SK-N-MC (cell line): ENCODE results near the gene SEC31B.

ENCODE experiments used
- DNase-seq: peaks from one replicate; pipeline ENCODE4 v3.0.0-alpha.2; 2011; ENCODE audit warnings: low read depth, low spot score
- H3K27ac ChIP-seq: fragments of 200-600 bp; sonication (generic); 2 replicates; pipeline ENCODE4 v1.5.1; 2016; ENCODE audit warnings: mixed run types
- H3K36me3 ChIP-seq: fragments of 200-600 bp; sonication (generic); 2 replicates; pipeline ENCODE4 v1.6.1; 2017; ENCODE audit warnings: antibody characterized with exemption, low read length, mixed read lengths; ENCODE audit not compliant: insufficient read depth
- H3K4me3 ChIP-seq: fragments of 200-600 bp; sonication (generic); 2 replicates; pipeline ENCODE4 v1.5.1; 2016
- H3K9ac ChIP-seq: fragments of 200-600 bp; sonication (generic); 2 replicates; pipeline ENCODE4 v1.8.0; 2017; ENCODE audit warnings: mixed run types, mixed read lengths; ENCODE audit not compliant: insufficient read length
- H3K9me3 ChIP-seq: fragments of 200-600 bp; sonication (generic); 2 replicates; pipeline ENCODE4 v1.6.1; 2017; ENCODE audit warnings: low read depth, mild to moderate bottlenecking, antibody characterized with exemption, low read length, moderate library complexity, mixed read lengths
- EZH2 ChIP-seq: fragments of 200-600 bp; sonication (generic); IDR thresholded peaks from one replicate; pipeline ENCODE4 v1.6.1; 2017; ENCODE audit warnings: antibody characterized with exemption
- FOXP2 ChIP-seq: optimal IDR thresholded peaks from 2 replicates; pipeline ENCODE3; 2011; ENCODE audit warnings: mild to moderate bottlenecking, moderate library complexity; ENCODE audit not compliant: insufficient read depth; ENCODE audit errors: extremely low read length, control extremely low read depth
- POLR2AphosphoS5 ChIP-seq: IDR thresholded peaks from 2 replicates; pipeline ENCODE4 v1.6.1; 2012; ENCODE audit warnings: mild to moderate bottlenecking, low read depth, low read length, borderline replicate concordance

SEC31B gene

DNA sequence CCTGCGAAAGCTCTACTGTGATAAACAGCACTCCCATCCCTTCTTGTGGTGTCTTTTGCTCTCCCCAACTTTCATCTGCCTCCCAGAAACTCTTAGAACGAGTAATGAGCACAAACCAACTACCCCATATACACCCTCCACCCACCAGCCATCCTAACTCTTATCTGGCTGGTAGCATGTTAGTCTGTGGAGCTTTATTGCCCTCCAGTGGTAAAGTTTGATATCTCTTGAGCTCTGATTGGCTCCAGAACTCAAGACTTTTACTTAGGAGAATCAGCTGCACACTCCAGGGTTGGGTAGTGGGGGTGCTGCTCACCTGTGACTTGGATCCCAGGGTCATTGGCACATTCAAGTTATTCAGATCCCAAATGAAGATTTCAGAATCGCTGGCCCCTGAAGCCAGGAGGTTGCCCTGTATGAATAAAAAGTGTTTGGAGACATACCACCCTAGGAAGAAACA, 10.9 kb downstream of the SEC31B start:
- Histone ChIP-seq H3K9me3 (no peaks in the 10 kb centered on the region), H3K4me3 (no peak overlapping the region), H3K27ac (no peak overlapping the region), H3K36me3 (no peaks in the 10 kb centered on the region), H3K9ac (no peak overlapping the region)
- TF ChIP-seq EZH2 (no peak), POLR2AphosphoS5 (no peak), FOXP2 (no peak)
- DNase-seq = no peak

DNA sequence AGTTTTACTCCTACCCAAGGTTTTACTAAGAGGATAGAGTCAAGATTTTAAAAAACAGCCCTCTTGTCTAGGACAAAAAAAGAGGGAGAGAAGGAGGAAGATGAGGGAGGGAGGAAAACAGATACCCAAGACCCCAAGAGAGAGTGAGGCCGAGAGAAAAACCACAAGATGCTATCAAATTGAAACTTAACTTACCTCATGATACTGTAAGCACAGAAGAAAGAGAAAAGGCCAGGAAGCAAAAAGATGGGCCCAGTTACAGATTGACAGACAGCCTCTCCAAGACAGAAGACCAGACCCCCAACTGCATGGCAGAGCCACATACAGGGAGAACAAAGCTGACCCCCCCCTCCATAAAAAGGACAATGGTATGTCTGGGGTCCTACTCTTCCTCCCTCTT, 11.4 kb downstream of the SEC31B start:
- Histone ChIP-seq H3K9me3 (no peaks in the 10 kb centered on the region), H3K36me3 (no peaks in the 10 kb centered on the region), H3K27ac (no peak overlapping the region), H3K4me3 (no peak overlapping the region), H3K9ac (no peak overlapping the region)
- no peak for DNase-seq
- no peak for TF ChIP-seq EZH2

GRCh38 chr10:100507357-100507732, 12.3 kb downstream of the SEC31B start:
- DNase-seq = no peak
- no peak overlapping the region for H3K9ac ChIP-seq
- no peaks in the 10 kb centered on the region for H3K9me3 ChIP-seq
- no peak overlapping the region for H3K27ac ChIP-seq
- TF ChIP-seq FOXP2 = no peak
- TF ChIP-seq POLR2AphosphoS5 = no peak
- no peak for TF ChIP-seq EZH2
- H3K36me3 ChIP-seq = no peaks in the 10 kb centered on the region
- no peak overlapping the region for H3K4me3 ChIP-seq

DNA sequence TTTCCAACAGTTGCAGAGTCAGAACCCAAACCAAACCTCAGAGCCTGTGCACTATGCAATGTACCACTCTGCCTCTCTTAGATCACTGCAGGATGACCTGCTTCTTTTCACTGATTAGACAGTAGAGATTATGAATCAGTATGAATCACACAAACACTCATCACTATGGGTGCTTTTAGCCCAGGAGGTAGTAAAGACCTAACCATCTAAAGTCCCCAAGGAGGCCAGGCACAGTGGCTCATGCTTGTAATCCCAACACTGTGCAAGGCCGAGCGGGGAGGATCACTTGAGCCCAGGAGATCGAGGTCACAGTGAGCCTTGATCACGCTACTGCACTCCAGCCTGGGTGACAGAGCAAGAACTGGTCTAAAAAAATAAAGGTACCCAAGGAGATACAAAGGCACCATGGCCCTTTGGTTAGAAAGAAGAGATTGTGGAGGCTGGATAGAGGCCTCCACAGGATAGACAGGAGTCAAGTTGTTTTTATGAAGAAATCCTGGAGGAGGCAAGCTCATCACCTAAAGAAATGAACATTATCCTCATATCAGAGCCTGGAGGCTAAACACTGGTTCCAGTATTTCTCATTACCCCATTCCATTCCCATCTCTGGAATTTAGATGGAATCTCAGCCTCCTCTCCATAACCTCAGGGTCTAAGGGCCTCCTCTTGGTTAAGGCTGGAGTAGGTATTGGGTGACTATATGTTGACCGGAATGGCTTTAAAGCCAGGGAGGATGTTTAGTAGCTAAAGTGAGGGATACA, 12.9 kb downstream of the SEC31B start:
- DNase-seq = no peak
- Histone ChIP-seq H3K36me3 (no peaks in the 10 kb centered on the region), H3K27ac (no peak overlapping the region), H3K9me3 (no peaks in the 10 kb centered on the region), H3K9ac (no peak overlapping the region), H3K4me3 (no peak overlapping the region)
- TF ChIP-seq EZH2 (no peak), FOXP2 (no peak), POLR2AphosphoS5 (no peak)

- no peak overlapping the region for H3K27ac ChIP-seq
- H3K9ac ChIP-seq = no peak overlapping the region
- H3K36me3 ChIP-seq = no peaks in the 10 kb centered on the region
- H3K9me3 ChIP-seq = no peaks in the 10 kb centered on the region
- DNase-seq = no peak
- no peak for TF ChIP-seq POLR2AphosphoS5
- TF ChIP-seq EZH2 = no peak
- TF ChIP-seq FOXP2 = no peak
- H3K4me3 ChIP-seq = no peak overlapping the region
Measured at GRCh38 chr10:100505164-100505563, 14.5 kb downstream of the SEC31B start.

GRCh38 chr10:100504096-100504495, 15.6 kb downstream of the SEC31B start:
- Histone ChIP-seq H3K9ac (no peak overlapping the region), H3K27ac (peak overlapping the region; percentile 89), H3K4me3 (peak overlapping the region; percentile 40), H3K9me3 (no peaks in the 10 kb centered on the region), H3K36me3 (no peaks in the 10 kb centered on the region)
- DNase-seq = no peak
- TF ChIP-seq FOXP2 = no peak
- no peak for TF ChIP-seq POLR2AphosphoS5
- no peak for TF ChIP-seq EZH2

GRCh38 chr10:100502926-100503494, 16.7 kb downstream of the SEC31B start:
- DNase-seq = no peak
- Histone ChIP-seq H3K4me3 (no peak overlapping the region), H3K36me3 (no peaks in the 10 kb centered on the region), H3K27ac (no peak overlapping the region), H3K9me3 (no peaks in the 10 kb centered on the region), H3K9ac (no peak overlapping the region)
- TF ChIP-seq EZH2 (no peak), FOXP2 (no peak), POLR2AphosphoS5 (no peak)

- Histone ChIP-seq H3K9ac (no peak overlapping the region), H3K9me3 (no peaks in the 10 kb centered on the region), H3K27ac (no peak overlapping the region), H3K36me3 (no peaks in the 10 kb centered on the region), H3K4me3 (no peak overlapping the region)
- no peak for TF ChIP-seq EZH2
- TF ChIP-seq POLR2AphosphoS5 = no peak
- no peak for DNase-seq
Measured at GRCh38 chr10:100501423-100501822, 18.2 kb downstream of the SEC31B start.

- H3K27ac ChIP-seq = no peak overlapping the region
- TF ChIP-seq FOXP2 (no peak), POLR2AphosphoS5 (no peak), EZH2 (no peak)
Measured at GRCh38 chr10:100498059-100498458, 21.6 kb downstream of the SEC31B start.

More at GRCh38 chr10:100498059-100498458, 21.6 kb downstream of the SEC31B start:
- DNase-seq = no peak
- Histone ChIP-seq H3K4me3 (no peak overlapping the region), H3K9me3 (no peaks in the 10 kb centered on the region), H3K9ac (no peak overlapping the region), H3K36me3 (no peaks in the 10 kb centered on the region)
